Vagina (tissue), 2 donors: Measurements from ENCODE around the gene NTRK3. TPM values are rescaled to one million over a fixed set of nuclear protein-coding genes. Genes with fewer than 3 reads are reported as not detected.

Source experiments
- DNase-seq, 2 donors: peaks; one replicate each; pipeline ENCODE4 v3.0.0-alpha.2; 2017; ENCODE audit errors: extremely low spot score in 2 of 2
- H3K27ac ChIP-seq: fragments of 200-600 bp; sonication (generic); one replicate; pipeline ENCODE4 v1.5.1; 2019
- H3K27me3 ChIP-seq: fragments of 200-600 bp; sonication (generic); one replicate; pipeline ENCODE4 v1.5.1; 2019
- H3K36me3 ChIP-seq, 2 donors: fragments of 200-600 bp; sonication (generic); one replicate each; pipeline ENCODE4 v1.5.1; 2017 to 2019
- H3K4me1 ChIP-seq: fragments of 200-600 bp; sonication (generic); one replicate; pipeline ENCODE4 v1.5.1; 2019
- H3K4me3 ChIP-seq, 2 donors: fragments of 200-600 bp; sonication (generic); 1 replicate in 1 of 2; 2 replicates in 1 of 2; pipeline ENCODE4 v1.5.1; 2016 to 2019
- H3K9me3 ChIP-seq: fragments of 200-600 bp; sonication (generic); one replicate; pipeline ENCODE4 v1.5.1; 2019
- POLR2A ChIP-seq, 2 donors: fragments of 450-650 bp; IDR thresholded peaks; one replicate each; pipeline ENCODE4 v1.6.1; 2017; ENCODE audit warnings: antibody characterized with exemption in 2 of 2, mild to moderate bottlenecking in 2 of 2, moderate library complexity in 2 of 2
- POLR2AphosphoS5 ChIP-seq, 2 donors: sonication (generic); formaldehyde crosslinking; IDR thresholded peaks; one replicate each; pipeline ENCODE4 v1.9.0; 2017; ENCODE audit warnings: antibody characterized with exemption in 2 of 2, mild to moderate bottlenecking in 2 of 2, low read depth in 1 of 2; ENCODE audit not compliant: insufficient read depth in 1 of 2
- intact Hi-C: fragments of 100-400 bp; cut with DNase I; formaldehyde crosslinking; loops from one replicate; pipeline ENCODE4 v1.15.1; 2023
- total RNA-seq: library from RNA; depleted of rRNA; stranded (reverse); fragments of >200 nt; gene quantifications from one replicate; pipeline ENCODE4 v1.2.3, GENCODE V29; 2016
- TF ChIP-seq, protein P1 (sequence below), 3 experiments: fragments of 450-650 bp in 2 of 3; fragments of 200-600 bp in 1 of 3; sonication (generic) in 1 of 3; IDR thresholded peaks; one replicate each; pipeline ENCODE4 v1.5.1; 2017 to 2019; ENCODE audit warnings: antibody characterized with exemption in 3 of 3, mild to moderate bottlenecking in 2 of 3, moderate library complexity in 2 of 3

The NTRK3 gene
- total RNA-seq, 1 donor from 2014 or later = 4.9 TPM

DNA sequence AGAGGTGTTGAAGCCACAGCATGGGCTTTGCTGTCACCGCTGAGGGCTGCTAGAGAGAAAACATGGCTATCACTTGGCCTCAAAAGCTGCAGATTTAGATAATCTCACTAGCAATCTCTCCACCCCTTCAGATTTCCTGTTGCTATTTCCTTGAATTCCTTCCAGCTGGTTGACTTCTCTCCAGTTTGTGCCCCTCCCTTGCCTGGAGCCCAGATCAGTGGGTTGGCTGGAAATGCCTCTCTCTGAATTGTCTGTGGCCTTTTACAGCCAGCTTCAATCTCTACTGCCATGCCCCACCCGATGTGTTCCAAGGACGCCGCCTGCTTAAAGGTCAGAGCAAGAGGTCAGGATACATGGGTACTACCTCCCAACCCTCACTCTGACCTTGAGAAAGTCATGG, 294.1 kb downstream of the NTRK3 start:
- no peak overlapping the region for H3K4me3 ChIP-seq
- TF ChIP-seq POLR2A (IDR thresholded peaks at IDR 0.05) (no peak), POLR2AphosphoS5 (IDR thresholded peaks at IDR 0.05; ENCODE audit: insufficient read depth in 1 of 2, low read depth in 1 of 2) (no peak)
- TF ChIP-seq, protein P1, sequence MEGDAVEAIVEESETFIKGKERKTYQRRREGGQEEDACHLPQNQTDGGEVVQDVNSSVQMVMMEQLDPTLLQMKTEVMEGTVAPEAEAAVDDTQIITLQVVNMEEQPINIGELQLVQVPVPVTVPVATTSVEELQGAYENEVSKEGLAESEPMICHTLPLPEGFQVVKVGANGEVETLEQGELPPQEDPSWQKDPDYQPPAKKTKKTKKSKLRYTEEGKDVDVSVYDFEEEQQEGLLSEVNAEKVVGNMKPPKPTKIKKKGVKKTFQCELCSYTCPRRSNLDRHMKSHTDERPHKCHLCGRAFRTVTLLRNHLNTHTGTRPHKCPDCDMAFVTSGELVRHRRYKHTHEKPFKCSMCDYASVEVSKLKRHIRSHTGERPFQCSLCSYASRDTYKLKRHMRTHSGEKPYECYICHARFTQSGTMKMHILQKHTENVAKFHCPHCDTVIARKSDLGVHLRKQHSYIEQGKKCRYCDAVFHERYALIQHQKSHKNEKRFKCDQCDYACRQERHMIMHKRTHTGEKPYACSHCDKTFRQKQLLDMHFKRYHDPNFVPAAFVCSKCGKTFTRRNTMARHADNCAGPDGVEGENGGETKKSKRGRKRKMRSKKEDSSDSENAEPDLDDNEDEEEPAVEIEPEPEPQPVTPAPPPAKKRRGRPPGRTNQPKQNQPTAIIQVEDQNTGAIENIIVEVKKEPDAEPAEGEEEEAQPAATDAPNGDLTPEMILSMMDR (IDR thresholded peaks at IDR 0.05) = no peak
- DNase-seq = no peak
- intact Hi-C loops = no loop called here
- no peak overlapping the region for H3K27ac ChIP-seq
- no peaks in the 10 kb centered on the region for H3K36me3 ChIP-seq
- no peaks in the 10 kb centered on the region for H3K9me3 ChIP-seq
- H3K27me3 ChIP-seq = no peaks in the 10 kb centered on the region
- peaks cover 9% of the 10 kb centered on the region for H3K4me1 ChIP-seq

DNA sequence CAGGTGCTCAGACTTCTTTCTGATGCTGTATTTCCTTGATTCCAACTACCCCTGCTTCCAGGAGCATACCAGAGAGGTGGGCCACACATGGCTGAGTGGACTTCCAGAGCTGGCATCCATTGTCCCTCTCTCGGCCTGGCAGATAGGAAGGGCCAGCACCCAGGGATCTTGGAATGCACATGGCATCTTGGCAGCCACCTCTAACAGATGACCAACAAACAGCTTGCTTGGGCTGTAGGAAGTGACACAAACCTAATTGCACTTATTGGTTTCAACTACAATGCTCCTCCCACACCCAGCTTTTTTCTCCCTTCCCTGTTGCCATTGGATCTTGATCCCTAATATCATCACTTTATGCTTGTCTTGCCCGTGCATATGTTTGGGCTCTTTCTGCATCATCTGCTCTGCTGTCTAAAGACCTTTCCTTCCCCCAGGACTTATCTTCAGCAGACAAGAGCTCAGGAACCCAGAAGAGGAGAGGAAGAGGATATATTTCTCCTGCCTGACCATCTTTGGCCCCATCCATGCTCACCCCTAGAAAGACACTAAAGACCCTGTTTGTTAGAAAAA, 294.6 kb downstream of the NTRK3 start:
- intact Hi-C loops = no loop called here
- TF ChIP-seq POLR2A (IDR thresholded peaks at IDR 0.05) = no peak
- TF ChIP-seq POLR2AphosphoS5 (IDR thresholded peaks at IDR 0.05; ENCODE audit: insufficient read depth in 1 of 2, low read depth in 1 of 2) = no peak
- TF ChIP-seq, protein P1 (IDR thresholded peaks at IDR 0.05) = no peak
- H3K27ac ChIP-seq = no peak overlapping the region
- peaks cover 9% of the 10 kb centered on the region for H3K4me1 ChIP-seq
- H3K9me3 ChIP-seq = no peaks in the 10 kb centered on the region
- no peak for DNase-seq
- H3K36me3 ChIP-seq = no peaks in the 10 kb centered on the region
- no peaks in the 10 kb centered on the region for H3K27me3 ChIP-seq
- H3K4me3 ChIP-seq = no peak overlapping the region

DNA sequence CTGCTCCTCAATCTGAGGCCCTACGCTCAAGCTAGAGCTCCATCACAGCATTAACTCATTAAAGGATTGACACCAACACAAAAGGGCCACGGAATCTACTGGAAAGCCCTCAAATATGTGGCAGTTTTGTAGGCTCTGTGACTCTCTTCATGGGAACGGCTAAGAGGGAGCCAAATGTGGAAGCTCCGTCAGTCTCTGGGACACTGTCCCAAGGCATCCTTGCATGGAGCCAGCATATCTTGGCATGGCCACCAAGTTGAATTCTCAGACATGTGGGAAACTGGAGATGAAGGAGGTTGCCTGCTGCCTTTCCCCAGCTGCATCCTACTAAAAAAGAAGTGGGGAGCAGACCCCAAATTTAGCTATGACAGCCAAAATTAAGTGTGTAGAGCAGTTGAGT, 296.9 kb downstream of the NTRK3 start:
- Histone ChIP-seq H3K4me1 (peaks cover 9% of the 10 kb centered on the region), H3K9me3 (no peaks in the 10 kb centered on the region), H3K4me3 (no peak overlapping the region), H3K27me3 (no peaks in the 10 kb centered on the region), H3K27ac (no peak overlapping the region), H3K36me3 (no peaks in the 10 kb centered on the region)
- TF ChIP-seq, protein P1 (IDR thresholded peaks at IDR 0.05) = no peak
- TF ChIP-seq POLR2A (IDR thresholded peaks at IDR 0.05) (no peak), POLR2AphosphoS5 (IDR thresholded peaks at IDR 0.05; ENCODE audit: insufficient read depth in 1 of 2, low read depth in 1 of 2) (no peak)
- intact Hi-C loops = loop anchor here (10.0 kb wide), 1 partner anchor 295 kb away; the partner anchor contains the start of gene NTRK3
- no peak for DNase-seq

DNA sequence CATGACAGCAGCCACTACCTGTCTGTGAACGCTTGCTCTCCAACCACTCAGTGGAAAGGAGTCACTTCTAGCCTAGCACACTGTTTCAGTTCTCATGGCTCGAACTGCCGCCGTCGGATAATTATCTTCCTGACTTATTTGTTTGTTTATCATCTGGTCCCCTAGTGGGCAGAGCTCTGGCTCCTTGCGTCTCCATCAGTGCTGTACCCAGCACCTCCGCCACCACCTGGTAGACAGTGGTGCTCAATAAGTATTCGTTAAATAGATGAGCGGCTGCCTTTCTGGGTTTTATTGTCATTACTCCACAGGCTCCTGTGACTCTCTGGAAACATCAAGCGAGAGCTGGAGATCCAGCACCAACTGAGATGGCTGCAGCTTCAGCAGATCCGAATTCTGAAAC, 297.5 kb downstream of the NTRK3 start:
- Histone ChIP-seq H3K36me3 (no peaks in the 10 kb centered on the region), H3K27me3 (no peaks in the 10 kb centered on the region), H3K4me3 (no peak overlapping the region), H3K4me1 (peaks cover 9% of the 10 kb centered on the region), H3K9me3 (no peaks in the 10 kb centered on the region), H3K27ac (no peak overlapping the region)
- no peak for TF ChIP-seq POLR2AphosphoS5 (IDR thresholded peaks at IDR 0.05; ENCODE audit: insufficient read depth in 1 of 2, low read depth in 1 of 2)
- TF ChIP-seq POLR2A (IDR thresholded peaks at IDR 0.05) = no peak
- TF ChIP-seq, protein P1 (IDR thresholded peaks at IDR 0.05) = no peak
- intact Hi-C loops = loop anchor here (10.0 kb wide), 1 partner anchor 296 kb away; the partner anchor contains the start of gene NTRK3
- no peak for DNase-seq

DNA sequence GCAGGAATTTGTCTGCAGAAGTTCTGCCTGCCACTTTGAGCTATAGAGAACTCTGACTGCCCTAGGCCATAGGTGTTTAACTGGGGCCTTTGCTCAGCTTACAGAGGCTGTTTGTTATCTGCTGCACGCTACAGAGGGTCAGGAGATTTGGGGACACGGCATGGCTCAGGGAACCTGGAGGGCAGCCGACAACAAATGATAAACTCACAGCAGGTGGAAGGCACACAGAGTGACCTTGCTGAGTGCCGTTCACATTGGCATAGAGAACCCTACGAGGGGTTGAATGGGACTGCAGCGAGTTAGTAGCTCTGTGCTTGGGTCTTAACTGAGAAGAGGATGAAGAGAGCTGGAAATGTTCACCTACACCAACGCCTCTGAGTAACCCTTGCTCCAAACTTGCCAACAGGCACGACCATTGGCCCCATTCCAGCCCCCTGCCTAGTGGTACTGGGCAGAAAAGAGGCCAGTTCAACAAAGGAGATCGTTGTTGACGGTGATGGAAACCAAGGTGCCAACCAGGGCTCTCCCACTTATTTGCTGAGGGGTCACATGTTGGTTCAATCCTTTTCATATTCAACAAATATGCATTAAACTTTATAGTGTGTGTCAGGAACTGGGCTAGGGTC, 301.1 kb downstream of the NTRK3 start:
- Histone ChIP-seq H3K27ac (no peak overlapping the region), H3K36me3 (no peaks in the 10 kb centered on the region), H3K9me3 (no peaks in the 10 kb centered on the region), H3K4me3 (no peak overlapping the region), H3K4me1 (no peaks in the 10 kb centered on the region), H3K27me3 (no peaks in the 10 kb centered on the region)
- intact Hi-C loops = loop anchor here (10.0 kb wide), 1 partner anchor 299 kb away; the partner anchor contains the start of gene NTRK3
- DNase-seq = no peak
- TF ChIP-seq, protein P1 (IDR thresholded peaks at IDR 0.05) = no peak
- TF ChIP-seq POLR2A (IDR thresholded peaks at IDR 0.05) = no peak
- no peak for TF ChIP-seq POLR2AphosphoS5 (IDR thresholded peaks at IDR 0.05; ENCODE audit: insufficient read depth in 1 of 2, low read depth in 1 of 2)
